Measurements from ENCODE around the gene KIF26A. TPM values are rescaled to one million over a fixed set of nuclear protein-coding genes. Genes with fewer than 3 reads are reported as not detected.

The KIF26A gene
- total and polyA plus RNA-seq, 8 donors = 3.6 to 13.2 (median 7.1) TPM

DNA sequence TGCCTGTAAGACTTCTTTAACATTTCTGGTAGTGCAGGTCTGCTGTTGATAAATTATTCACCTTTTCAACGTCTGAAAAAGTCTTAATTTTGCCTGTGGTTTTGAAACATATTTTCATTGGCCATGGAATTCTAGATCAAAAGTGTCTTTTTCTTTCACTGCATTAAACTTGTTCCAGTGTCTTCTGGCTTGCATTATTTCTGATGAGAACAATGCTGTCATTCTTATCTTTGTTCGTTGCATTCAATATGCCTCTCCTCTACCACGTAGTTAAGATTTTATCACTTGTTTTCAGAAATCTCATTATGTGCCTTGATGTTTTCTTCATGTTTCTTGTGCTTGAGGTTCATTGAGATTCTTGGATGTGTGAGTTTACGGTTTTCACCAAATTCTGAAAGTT is 13.4 kb upstream of the KIF26A start:
- no peaks in the 10 kb centered on the region for H3K9me3 ChIP-seq
- no peak for DNase-seq
- H3K27ac ChIP-seq = no peak overlapping the region
- no peaks in the 10 kb centered on the region for H3K4me1 ChIP-seq
- no peak for ATAC-seq
- H3K36me3 ChIP-seq = no peaks in the 10 kb centered on the region
- TF ChIP-seq, protein P1, sequence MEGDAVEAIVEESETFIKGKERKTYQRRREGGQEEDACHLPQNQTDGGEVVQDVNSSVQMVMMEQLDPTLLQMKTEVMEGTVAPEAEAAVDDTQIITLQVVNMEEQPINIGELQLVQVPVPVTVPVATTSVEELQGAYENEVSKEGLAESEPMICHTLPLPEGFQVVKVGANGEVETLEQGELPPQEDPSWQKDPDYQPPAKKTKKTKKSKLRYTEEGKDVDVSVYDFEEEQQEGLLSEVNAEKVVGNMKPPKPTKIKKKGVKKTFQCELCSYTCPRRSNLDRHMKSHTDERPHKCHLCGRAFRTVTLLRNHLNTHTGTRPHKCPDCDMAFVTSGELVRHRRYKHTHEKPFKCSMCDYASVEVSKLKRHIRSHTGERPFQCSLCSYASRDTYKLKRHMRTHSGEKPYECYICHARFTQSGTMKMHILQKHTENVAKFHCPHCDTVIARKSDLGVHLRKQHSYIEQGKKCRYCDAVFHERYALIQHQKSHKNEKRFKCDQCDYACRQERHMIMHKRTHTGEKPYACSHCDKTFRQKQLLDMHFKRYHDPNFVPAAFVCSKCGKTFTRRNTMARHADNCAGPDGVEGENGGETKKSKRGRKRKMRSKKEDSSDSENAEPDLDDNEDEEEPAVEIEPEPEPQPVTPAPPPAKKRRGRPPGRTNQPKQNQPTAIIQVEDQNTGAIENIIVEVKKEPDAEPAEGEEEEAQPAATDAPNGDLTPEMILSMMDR (IDR thresholded peaks at IDR 0.05) = no peak
- intact Hi-C loops (cut with DNase I) = no loop called here
- peaks cover 0 to 3% (median 0%) of the 10 kb centered on the region in 4 donors for H3K27me3 ChIP-seq
- WGBS, 2 donors = 52 to 63% methylated on average over 4 of the region's 4 CpGs
- no peak for FAIRE-seq
- H3K4me3 ChIP-seq = no peak overlapping the region

DNA sequence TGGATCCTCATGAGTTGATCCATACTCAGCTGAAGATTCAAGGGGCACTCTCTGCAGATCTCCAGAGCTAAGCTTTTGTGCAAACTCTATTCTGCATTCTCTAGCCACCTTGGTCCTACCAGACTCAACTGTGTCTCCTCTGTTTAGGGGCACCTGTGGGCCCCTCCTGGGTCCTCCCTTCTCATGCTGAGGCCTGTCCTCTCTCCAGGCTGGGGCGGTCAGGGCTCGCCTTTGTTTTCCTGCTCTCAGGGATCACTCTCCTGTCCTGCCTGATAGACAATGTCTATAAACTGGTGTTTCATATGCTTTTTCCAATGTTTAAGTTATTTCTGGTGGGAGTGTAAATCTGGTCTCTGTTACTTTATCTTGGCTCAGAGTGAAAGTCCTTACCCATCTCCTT is 11.6 kb upstream of the KIF26A start:
- TF ChIP-seq, protein P1 (IDR thresholded peaks at IDR 0.05) = no peak
- FAIRE-seq (no peak), DNase-seq (no peak), ATAC-seq (no peak)
- Histone ChIP-seq H3K36me3 (no peaks in the 10 kb centered on the region), H3K4me1 (no peaks in the 10 kb centered on the region), H3K9me3 (no peaks in the 10 kb centered on the region), H3K27me3 (peaks cover 0 to 3% (median 0%) of the 10 kb centered on the region in 4 donors), H3K27ac (no peak overlapping the region), H3K4me3 (no peak overlapping the region)
- WGBS, 2 donors = 94 to 95% methylated on average over 2 of the region's 2 CpGs
- intact Hi-C loops (cut with DNase I) = no loop called here

DNA sequence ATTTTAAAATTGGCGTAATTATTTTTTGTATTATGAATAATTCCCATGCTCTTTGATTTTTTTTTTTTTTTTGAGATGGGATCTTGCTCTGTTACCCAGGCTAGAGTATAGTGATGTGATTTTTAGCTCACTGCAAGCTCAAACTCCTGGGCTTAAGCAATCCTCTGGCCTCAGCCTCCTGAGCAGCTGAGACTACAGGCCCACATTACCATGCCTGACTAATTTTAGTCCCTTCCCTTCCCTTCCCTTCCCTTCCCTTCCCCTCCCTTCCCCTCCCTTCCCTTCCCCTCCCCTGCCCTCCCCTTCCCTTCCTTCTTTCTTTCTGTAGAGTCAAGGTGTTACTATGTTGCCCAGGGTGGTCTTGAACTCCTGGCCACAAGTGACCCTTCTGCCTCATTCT is 9.4 kb upstream of the KIF26A start:
- Histone ChIP-seq H3K27me3 (peaks cover 0 to 3% (median 0%) of the 10 kb centered on the region in 4 donors), H3K4me1 (no peaks in the 10 kb centered on the region), H3K27ac (no peak overlapping the region), H3K4me3 (no peak overlapping the region), H3K9me3 (no peaks in the 10 kb centered on the region), H3K36me3 (no peaks in the 10 kb centered on the region)
- TF ChIP-seq, protein P1 (IDR thresholded peaks at IDR 0.05) = no peak
- WGBS, 2 donors = 90 to 97% methylated on average over 1 of the region's 1 CpG
- DNase-seq (no peak), ATAC-seq (no peak), FAIRE-seq (no peak)
- intact Hi-C loops (cut with DNase I) = no loop called here

DNA sequence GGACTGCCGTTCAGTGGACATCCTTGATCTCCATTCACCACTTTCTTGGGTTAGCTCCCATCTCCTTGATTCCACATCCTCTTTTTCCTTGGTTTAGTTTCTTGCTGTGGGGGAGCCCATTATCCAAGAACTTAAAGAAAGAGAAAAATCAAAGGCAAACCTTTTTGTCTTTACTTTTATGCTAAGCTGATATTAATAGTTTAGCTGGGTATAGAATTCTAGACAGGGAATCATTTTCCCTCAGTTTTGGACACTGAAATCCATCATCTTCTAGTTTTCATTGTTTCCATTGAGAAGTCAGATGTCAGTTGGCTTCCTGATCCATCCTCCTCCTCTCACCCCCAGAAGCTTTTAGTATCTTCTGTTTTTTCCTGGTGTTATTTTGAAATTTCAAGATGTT is 8.8 kb upstream of the KIF26A start:
- FAIRE-seq (no peak), ATAC-seq (no peak)
- WGBS, 2 donors = 88 to 96% methylated on average over 1 of the region's 1 CpG

More for the DNA sequence above, 8.8 kb upstream of the KIF26A start:
- Histone ChIP-seq H3K9me3 (no peaks in the 10 kb centered on the region), H3K4me1 (no peaks in the 10 kb centered on the region), H3K4me3 (no peak overlapping the region), H3K27ac (no peak overlapping the region), H3K27me3 (peaks cover 0 to 3% (median 0%) of the 10 kb centered on the region in 4 donors), H3K36me3 (no peaks in the 10 kb centered on the region)
- no peak for DNase-seq
- intact Hi-C loops (cut with DNase I) = no loop called here
- TF ChIP-seq, protein P1 (IDR thresholded peaks at IDR 0.05) = no peak
